ENCODE measurements around the gene ALDH1L1.

ALDH1L1 gene

DNA sequence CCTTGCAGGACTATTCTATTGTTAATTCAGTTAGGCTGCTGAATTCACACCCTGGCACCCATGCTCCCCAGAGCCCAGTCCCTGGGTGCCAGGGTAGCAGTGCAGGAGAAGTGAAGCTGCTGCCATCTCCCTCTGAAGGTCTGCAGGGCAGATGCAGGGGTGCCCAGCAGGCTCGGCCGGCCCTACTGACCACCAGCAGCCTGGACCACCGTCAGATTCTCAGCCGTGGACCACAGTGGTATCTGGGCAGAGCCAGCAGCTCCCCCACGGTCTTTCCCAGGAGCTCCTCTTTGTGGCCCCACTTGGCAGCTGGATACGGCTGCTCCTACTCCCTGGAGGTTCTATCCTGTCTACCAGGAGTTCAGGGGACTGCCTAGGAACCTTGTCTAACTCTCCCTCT is 46.8 kb downstream of the ALDH1L1 start:
- TF ChIP-seq, protein P1, sequence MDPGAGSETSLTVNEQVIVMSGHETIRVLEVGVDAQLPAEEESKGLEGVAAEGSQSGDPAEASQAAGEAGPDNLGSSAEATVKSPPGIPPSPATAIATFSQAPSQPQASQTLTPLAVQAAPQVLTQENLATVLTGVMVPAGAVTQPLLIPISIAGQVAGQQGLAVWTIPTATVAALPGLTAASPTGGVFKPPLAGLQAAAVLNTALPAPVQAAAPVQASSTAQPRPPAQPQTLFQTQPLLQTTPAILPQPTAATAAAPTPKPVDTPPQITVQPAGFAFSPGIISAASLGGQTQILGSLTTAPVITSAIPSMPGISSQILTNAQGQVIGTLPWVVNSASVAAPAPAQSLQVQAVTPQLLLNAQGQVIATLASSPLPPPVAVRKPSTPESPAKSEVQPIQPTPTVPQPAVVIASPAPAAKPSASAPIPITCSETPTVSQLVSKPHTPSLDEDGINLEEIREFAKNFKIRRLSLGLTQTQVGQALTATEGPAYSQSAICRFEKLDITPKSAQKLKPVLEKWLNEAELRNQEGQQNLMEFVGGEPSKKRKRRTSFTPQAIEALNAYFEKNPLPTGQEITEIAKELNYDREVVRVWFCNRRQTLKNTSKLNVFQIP (CRISPR knock-in tag; IDR thresholded peaks at IDR 0.05; ENCODE audit: borderline replicate concordance, low read depth) = no peak
- TF ChIP-seq, protein P2, sequence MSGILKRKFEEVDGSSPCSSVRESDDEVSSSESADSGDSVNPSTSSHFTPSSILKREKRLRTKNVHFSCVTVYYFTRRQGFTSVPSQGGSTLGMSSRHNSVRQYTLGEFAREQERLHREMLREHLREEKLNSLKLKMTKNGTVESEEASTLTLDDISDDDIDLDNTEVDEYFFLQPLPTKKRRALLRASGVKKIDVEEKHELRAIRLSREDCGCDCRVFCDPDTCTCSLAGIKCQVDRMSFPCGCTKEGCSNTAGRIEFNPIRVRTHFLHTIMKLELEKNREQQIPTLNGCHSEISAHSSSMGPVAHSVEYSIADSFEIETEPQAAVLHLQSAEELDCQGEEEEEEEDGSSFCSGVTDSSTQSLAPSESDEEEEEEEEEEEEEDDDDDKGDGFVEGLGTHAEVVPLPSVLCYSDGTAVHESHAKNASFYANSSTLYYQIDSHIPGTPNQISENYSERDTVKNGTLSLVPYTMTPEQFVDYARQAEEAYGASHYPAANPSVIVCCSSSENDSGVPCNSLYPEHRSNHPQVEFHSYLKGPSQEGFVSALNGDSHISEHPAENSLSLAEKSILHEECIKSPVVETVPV (CRISPR knock-in tag; IDR thresholded peaks at IDR 0.05) = no peak
- TF ChIP-seq BACH2 (CRISPR knock-in tag; IDR thresholded peaks at IDR 0.05; ENCODE audit: borderline replicate concordance) (no peak), TSHZ2 (CRISPR knock-in tag; IDR thresholded peaks at IDR 0.05) (no peak), TOX (CRISPR knock-in tag; IDR thresholded peaks at IDR 0.05; ENCODE audit: borderline replicate concordance) (no peak), RARB (CRISPR knock-in tag; IDR thresholded peaks at IDR 0.05) (no peak), ESRRG (CRISPR knock-in tag; IDR thresholded peaks at IDR 0.05) (no peak), ZNF70 (CRISPR knock-in tag; IDR thresholded peaks at IDR 0.05) (no peak), TCF4 (CRISPR knock-in tag; IDR thresholded peaks at IDR 0.05; ENCODE audit: borderline replicate concordance) (no peak), CSDC2 (CRISPR knock-in tag; IDR thresholded peaks at IDR 0.05) (no peak), ZFP3 (CRISPR knock-in tag; IDR thresholded peaks at IDR 0.05) (no peak), SNAI2 (CRISPR knock-in tag; IDR thresholded peaks at IDR 0.05) (no peak), ZFP30 (CRISPR knock-in tag; IDR thresholded peaks at IDR 0.05) (no peak), ISL1 (CRISPR knock-in tag; IDR thresholded peaks at IDR 0.05) (no peak), ZNF565 (CRISPR knock-in tag; conservative IDR thresholded peaks at IDR 0.05; ENCODE audit: low read depth) (no peak), GLIS3 (CRISPR knock-in tag; IDR thresholded peaks at IDR 0.05) (no peak)
- TF ChIP-seq, protein P3, sequence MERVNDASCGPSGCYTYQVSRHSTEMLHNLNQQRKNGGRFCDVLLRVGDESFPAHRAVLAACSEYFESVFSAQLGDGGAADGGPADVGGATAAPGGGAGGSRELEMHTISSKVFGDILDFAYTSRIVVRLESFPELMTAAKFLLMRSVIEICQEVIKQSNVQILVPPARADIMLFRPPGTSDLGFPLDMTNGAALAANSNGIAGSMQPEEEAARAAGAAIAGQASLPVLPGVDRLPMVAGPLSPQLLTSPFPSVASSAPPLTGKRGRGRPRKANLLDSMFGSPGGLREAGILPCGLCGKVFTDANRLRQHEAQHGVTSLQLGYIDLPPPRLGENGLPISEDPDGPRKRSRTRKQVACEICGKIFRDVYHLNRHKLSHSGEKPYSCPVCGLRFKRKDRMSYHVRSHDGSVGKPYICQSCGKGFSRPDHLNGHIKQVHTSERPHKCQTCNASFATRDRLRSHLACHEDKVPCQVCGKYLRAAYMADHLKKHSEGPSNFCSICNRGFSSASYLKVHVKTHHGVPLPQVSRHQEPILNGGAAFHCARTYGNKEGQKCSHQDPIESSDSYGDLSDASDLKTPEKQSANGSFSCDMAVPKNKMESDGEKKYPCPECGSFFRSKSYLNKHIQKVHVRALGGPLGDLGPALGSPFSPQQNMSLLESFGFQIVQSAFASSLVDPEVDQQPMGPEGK (CRISPR knock-in tag; IDR thresholded peaks at IDR 0.05; ENCODE audit: borderline replicate concordance) = no peak

GRCh38 chr3:126132751-126133511 is 47.5 kb downstream of the ALDH1L1 start:
- no peak; the same call in 2 of the 3 replicates for ATAC-seq
- no peak for TF ChIP-seq ARNTL (CRISPR knock-in tag; IDR thresholded peaks at IDR 0.05; ENCODE audit: borderline replicate concordance, low read depth)
- no peak for TF ChIP-seq ZC3H10 (CRISPR knock-in tag; IDR thresholded peaks at IDR 0.05)
- TF ChIP-seq TSHZ2 (CRISPR knock-in tag; IDR thresholded peaks at IDR 0.05) = no peak
- TF ChIP-seq, protein P4, sequence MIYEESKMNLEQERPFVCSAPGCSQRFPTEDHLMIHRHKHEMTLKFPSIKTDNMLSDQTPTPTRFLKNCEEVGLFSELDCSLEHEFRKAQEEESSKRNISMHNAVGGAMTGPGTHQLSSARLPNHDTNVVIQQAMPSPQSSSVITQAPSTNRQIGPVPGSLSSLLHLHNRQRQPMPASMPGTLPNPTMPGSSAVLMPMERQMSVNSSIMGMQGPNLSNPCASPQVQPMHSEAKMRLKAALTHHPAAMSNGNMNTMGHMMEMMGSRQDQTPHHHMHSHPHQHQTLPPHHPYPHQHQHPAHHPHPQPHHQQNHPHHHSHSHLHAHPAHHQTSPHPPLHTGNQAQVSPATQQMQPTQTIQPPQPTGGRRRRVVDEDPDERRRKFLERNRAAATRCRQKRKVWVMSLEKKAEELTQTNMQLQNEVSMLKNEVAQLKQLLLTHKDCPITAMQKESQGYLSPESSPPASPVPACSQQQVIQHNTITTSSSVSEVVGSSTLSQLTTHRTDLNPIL (CRISPR knock-in tag; IDR thresholded peaks at IDR 0.05; ENCODE audit: low read depth) = no peak
- no peak for TF ChIP-seq ISL1 (CRISPR knock-in tag; IDR thresholded peaks at IDR 0.05)
- TF ChIP-seq ESRRG (CRISPR knock-in tag; IDR thresholded peaks at IDR 0.05) = no peak
- no peak for TF ChIP-seq ZNF70 (CRISPR knock-in tag; IDR thresholded peaks at IDR 0.05)
- no peak for TF ChIP-seq TOX (CRISPR knock-in tag; IDR thresholded peaks at IDR 0.05; ENCODE audit: borderline replicate concordance)
- TF ChIP-seq BACH2 (CRISPR knock-in tag; IDR thresholded peaks at IDR 0.05; ENCODE audit: borderline replicate concordance) = no peak
- TF ChIP-seq RARB (CRISPR knock-in tag; IDR thresholded peaks at IDR 0.05) = no peak
- TF ChIP-seq PPARA (CRISPR knock-in tag; IDR thresholded peaks at IDR 0.05; ENCODE audit: borderline replicate concordance) = no peak
- TF ChIP-seq GLIS3 (CRISPR knock-in tag; IDR thresholded peaks at IDR 0.05) = no peak
- TF ChIP-seq, protein P3 (CRISPR knock-in tag; IDR thresholded peaks at IDR 0.05; ENCODE audit: borderline replicate concordance) = no peak
- no peak for TF ChIP-seq OSR1 (CRISPR knock-in tag; IDR thresholded peaks at IDR 0.05)
- no peak for TF ChIP-seq SNAI2 (CRISPR knock-in tag; IDR thresholded peaks at IDR 0.05)
- no peak for TF ChIP-seq ZNF565 (CRISPR knock-in tag; conservative IDR thresholded peaks at IDR 0.05; ENCODE audit: low read depth)

More for the DNA sequence above, 46.8 kb downstream of the ALDH1L1 start:
- ATAC-seq = no peak

Measured in SK-N-SH treated with all-trans-retinoic acid at 6 μM for 48 hours (cell line).